ENCODE data around the gene FSTL4.

GRCh38 chr5:133163839-133164238 is 448.5 kb downstream of the FSTL4 start:
- no peak for TF ChIP-seq CTCF (IDR thresholded peaks at IDR 0.05)
- no peak for TF ChIP-seq POLR2A (IDR thresholded peaks at IDR 0.05)
- no peak for TF ChIP-seq EP300 (IDR thresholded peaks at IDR 0.05; ENCODE audit: low read depth)
- no peak for TF ChIP-seq POLR2AphosphoS5 (IDR thresholded peaks at IDR 0.05)

All from transverse colon (tissue), 4 donors.